Measurements from ENCODE around the gene PSMD12. TPM values are rescaled to one million over a fixed set of nuclear protein-coding genes. Genes with fewer than 3 reads are reported as not detected.
"Not testable (repeated sequence)": the region's sequence is repeated elsewhere in the genome, so short reads cannot be mapped to it uniquely, and the experiment has no call there.

Gene PSMD12
- total RNA-seq, 1 experiment from 2014 or later, result 30.3 TPM

DNA sequence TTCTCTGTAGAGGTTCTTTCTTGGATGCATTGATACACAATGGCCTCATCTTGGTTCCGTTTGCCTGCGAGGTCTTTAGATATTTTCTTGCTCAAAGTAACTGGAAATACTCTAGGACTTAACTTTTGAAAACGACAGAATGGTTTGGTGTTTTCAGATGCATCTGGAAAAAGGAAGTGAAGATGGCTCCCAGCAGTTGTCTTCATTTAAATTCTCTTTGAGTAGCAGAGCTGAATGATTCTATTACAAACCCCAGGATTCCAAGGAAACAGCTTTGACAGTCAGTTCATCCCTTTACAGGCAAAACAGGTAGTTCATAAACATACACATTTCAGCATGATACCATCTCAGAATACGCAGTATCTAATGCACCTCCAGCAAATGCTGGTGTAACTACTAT is 54.8 kb downstream of the PSMD12 start:
- DNase-seq (ENCODE audit: low spot score), result no peak

GRCh38 chr17:67310406-67310805 is 56.0 kb downstream of the PSMD12 start:
- DNase-seq (ENCODE audit: low spot score), result no peak

DNA sequence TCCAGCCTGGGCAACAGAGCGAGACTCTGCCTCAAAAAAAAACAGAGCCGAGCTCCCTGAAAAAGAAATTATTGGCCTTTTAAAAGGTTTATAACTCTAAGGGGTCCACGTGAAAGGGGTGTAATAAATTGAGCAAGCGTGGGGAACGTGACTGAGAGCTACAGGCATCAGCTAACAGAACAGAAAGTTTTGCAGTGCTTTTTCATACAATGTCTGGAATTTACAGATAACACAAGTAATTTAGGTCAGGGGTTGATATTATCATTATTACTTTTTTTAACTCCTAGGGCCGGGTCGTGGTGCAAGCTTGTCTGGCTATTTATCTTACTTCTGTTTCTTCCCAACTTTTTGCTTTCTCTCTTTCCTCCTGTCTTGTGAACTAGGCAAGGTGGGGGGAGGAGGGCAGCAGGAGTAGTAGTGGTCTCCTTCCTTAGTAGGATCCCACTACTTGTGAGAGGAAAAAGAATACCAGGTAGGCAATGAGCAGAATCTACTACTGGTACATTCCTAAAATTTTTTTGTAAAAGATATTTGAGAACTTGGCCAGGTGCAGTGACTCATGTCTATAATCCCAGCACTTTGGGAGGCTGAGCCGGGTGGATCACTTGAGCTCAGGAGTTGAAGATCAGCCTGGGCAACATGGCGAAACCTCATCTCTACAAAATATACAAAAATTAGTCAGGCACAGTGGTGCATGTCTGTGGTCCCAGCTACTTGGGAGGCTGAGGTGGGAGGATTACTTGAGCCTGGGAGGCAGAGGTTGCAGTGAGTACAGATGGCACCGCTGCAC is 60.7 kb downstream of the PSMD12 start:
- DNase-seq (ENCODE audit: low spot score), result not testable (repeated sequence)

- no peak for DNase-seq (ENCODE audit: low spot score)
Observed at GRCh38 chr17:67297454-67297960, 68.9 kb downstream of the PSMD12 start.

- DNase-seq (ENCODE audit: low spot score), result no peak
Observed at GRCh38 chr17:67294451-67295199, 71.8 kb downstream of the PSMD12 start.

GRCh38 chr17:67293251-67294203 is 72.8 kb downstream of the PSMD12 start:
- peak; percentile 82 for DNase-seq (ENCODE audit: low spot score)

DNA sequence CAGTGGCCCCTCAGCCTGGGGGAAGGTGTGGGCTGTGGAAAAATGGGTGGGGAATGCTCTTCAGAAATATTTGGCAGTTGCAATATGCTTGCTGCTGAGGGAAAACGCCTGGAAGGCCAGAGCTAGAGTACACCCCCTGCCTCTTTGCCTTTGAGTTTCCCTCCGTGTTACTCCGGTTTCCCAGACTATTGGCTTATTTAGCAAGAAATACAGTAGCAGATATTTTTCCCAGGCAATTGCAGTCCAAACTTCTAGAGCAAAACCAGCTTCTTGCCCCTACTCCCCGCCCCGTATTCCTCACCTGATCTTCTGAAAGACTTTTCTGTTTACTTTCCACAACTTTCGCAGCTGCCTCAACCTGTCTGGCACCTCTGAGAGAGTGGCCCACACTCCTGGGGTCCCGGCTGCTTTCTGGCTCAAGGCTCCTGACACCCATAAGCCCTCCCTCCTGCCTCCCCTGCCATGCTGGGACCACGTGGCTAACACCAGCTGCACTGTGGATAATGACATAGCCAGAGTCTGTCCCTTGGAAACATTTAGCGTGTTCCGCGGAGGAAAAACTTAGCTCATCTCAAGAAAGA is 75.6 kb downstream of the PSMD12 start:
- DNase-seq (ENCODE audit: low spot score), result no peak

DNA sequence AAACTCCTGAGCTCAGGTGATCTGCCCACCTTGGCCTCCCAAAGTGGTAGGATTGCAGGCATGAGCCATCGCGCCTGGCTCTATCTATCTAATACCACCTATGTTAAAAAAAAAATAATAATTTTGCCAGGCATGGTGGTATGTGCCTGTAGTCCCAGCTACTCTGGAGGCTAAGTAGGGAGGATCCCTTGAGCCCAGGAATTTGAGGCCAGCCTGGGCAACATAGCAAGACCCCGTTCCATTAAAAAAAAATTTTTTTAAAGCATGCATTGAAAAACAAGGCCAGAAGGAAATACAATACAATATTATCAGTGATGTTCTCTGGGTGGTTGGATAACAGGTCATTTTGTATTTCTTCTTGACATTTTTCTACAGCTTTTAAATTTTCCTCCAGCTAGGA is 76.1 kb downstream of the PSMD12 start:
- no peak for DNase-seq (ENCODE audit: low spot score)

DNA sequence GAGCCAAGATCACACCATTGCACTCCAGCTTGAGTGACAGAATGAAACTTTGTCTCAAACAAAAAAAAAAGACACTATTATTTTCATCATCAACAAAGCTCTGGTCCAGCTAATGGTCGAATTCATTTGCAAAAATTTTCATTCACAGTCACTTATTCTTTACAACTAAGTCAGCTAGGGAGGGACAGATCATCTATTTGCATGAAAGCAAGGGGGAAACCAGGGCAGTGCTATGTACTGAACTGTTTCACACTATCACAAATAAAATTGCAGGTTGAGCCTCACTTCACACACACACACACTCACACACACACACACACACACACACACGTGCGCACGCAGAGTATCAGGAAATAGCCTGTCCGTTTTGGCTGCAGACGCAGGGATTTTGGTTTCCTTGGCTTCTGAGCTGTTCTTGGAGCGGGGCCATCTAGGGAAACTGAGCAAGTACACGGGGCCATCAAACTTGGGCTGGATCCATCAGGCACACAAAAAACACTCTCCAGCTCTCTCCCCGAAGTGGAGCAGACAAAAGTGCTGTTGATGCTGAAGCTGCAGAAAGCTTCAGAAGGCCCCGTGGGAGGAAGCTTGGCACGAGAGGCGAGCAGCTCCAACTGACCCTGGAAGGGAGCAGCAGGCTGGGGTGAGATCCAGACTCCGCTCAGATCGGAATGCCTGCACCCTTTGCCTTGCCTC is 77.0 kb downstream of the PSMD12 start:
- no peak for DNase-seq (ENCODE audit: low spot score)

Small RNA genes lying within 50 kb of the gene (small RNA-seq; reads per million reads assigned to genes)
- gene RF00019, result not detected

Other genes starting within 250 kb of the PSMD12 start
- gene HELZ, start 121.4 kb downstream of the PSMD12 start, total RNA-seq (2014; rRNA removed; shearing (Covaris generic)), result 18.2 and 22.9 TPM in 2 replicates
- gene PITPNC1, start 10.7 kb upstream of the PSMD12 start, total RNA-seq (2014; rRNA removed; shearing (Covaris generic)), result 40.6 and 42.1 TPM in 2 replicates